Measurements from ENCODE around the gene SLC6A12. TPM values are rescaled to one million over a fixed set of nuclear protein-coding genes. Genes with fewer than 3 reads are reported as not detected.

Gene SLC6A12
- total RNA-seq, 1 experiment from 2014 or later: 2.1 TPM

DNA sequence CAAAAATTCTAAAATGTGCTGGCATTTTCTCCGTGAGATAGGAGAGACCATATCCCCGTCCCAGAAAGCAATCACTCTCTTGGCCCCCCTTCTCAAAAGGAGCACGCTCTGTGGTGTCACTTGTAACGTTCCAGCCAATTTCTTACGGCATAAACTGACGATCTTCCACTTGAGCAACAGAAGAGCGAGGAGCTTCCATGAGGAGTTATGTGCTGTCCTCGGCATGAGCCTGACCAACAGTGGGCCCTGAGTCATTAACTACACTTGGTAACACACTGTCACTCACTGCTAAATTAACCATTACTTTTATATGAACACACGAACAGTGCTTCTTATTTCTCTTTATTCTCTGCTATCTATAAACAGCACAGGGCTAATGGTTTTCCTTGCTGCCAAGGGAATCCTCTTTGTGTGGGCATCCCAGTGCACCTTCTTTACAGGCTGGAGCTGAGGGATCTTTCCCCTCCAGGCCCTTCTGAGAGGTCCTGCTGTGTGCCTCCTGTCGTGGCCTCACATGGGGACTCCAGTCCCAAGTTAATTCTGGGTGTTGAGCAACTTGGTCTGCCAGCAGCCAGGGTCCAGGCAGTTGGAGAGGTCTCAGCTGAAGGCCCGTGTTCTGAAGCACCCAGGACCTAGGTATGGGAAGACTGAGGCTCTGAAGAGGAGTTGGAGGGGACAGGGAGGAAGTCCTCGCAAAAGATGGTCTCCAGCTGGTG is 39.3 kb upstream of the SLC6A12 start:
- H3K9me3 ChIP-seq: no peaks in the 10 kb centered on the region; the same call in 1 of the 2 replicates
- Mint-ChIP-seq H3K27me3 (ENCODE audit: insufficient read depth, unreplicated experiment) (peaks cover 11% of the 10 kb centered on the region), H3K9me3 (ENCODE audit: unreplicated experiment) (peaks cover 1% of the 10 kb centered on the region), H3K27ac (ENCODE audit: unreplicated experiment) (no peak overlapping the region), H3K36me3 (ENCODE audit: insufficient read depth, unreplicated experiment) (no peaks in the 10 kb centered on the region), H3K4me3 (ENCODE audit: unreplicated experiment) (no peak overlapping the region), H3K4me1 (ENCODE audit: low read depth, unreplicated experiment) (no peaks in the 10 kb centered on the region)
- ChIA-PET CTCF (interaction anchor here (1.0 kb wide), 1 partner anchor 34 kb away, joined by 3 read pairs; no protein-coding TSS in a partner anchor), POLR2A (no interaction called here)
- H3K4me1 ChIP-seq: no peaks in the 10 kb centered on the region
- H3K27me3 ChIP-seq (replicated peaks; ENCODE audit: control insufficient read depth, insufficient read depth, low read length): no peaks in the 10 kb centered on the region
- no peaks in the 10 kb centered on the region for H3K36me3 ChIP-seq (ENCODE audit: control insufficient read depth, insufficient read depth, low read length)
- TF ChIP-seq, protein P1, sequence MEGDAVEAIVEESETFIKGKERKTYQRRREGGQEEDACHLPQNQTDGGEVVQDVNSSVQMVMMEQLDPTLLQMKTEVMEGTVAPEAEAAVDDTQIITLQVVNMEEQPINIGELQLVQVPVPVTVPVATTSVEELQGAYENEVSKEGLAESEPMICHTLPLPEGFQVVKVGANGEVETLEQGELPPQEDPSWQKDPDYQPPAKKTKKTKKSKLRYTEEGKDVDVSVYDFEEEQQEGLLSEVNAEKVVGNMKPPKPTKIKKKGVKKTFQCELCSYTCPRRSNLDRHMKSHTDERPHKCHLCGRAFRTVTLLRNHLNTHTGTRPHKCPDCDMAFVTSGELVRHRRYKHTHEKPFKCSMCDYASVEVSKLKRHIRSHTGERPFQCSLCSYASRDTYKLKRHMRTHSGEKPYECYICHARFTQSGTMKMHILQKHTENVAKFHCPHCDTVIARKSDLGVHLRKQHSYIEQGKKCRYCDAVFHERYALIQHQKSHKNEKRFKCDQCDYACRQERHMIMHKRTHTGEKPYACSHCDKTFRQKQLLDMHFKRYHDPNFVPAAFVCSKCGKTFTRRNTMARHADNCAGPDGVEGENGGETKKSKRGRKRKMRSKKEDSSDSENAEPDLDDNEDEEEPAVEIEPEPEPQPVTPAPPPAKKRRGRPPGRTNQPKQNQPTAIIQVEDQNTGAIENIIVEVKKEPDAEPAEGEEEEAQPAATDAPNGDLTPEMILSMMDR (IDR thresholded peaks at IDR 0.05; ENCODE audit: insufficient read depth in 1 of 2, low read depth in 1 of 2, low read length in 1 of 2, severe bottlenecking in 1 of 2, unreplicated experiment in 1 of 2): no peak
- H3K4me3 ChIP-seq (ENCODE audit: low read depth, low read length): no peak overlapping the region
- intact Hi-C loops (cut with micrococcal nuclease; ENCODE audit: unreplicated experiment): no loop called here
- no peak for DNase-seq
- no TSS peak for BruUV-seq (replicated peaks)

DNA sequence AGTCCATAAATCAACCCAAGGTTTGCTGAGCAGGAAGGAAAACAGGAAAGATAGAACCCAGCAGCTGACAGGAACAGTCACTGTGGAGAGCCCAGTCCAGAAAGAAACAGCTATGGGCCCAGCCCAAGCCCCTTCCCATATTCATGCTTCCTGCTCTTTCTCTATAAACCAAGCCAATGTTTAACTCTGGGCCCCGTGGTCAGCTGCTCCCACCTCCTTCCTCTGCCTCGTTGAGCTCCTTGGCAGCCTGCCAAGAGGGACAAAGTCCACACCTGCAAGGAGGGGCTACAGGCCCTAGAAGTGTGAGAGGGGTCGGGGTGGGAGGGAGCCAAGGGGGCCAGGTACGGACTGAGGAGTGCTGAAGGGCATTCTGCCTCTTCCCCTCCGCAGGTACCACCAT is 38.7 kb upstream of the SLC6A12 start:
- Mint-ChIP-seq H3K27me3 (ENCODE audit: insufficient read depth, unreplicated experiment) (peaks cover 14% of the 10 kb centered on the region), H3K4me1 (ENCODE audit: low read depth, unreplicated experiment) (no peaks in the 10 kb centered on the region), H3K4me3 (ENCODE audit: unreplicated experiment) (no peak overlapping the region), H3K27ac (ENCODE audit: unreplicated experiment) (no peak overlapping the region), H3K36me3 (ENCODE audit: insufficient read depth, unreplicated experiment) (no peaks in the 10 kb centered on the region), H3K9me3 (ENCODE audit: unreplicated experiment) (peaks cover 8% of the 10 kb centered on the region)
- H3K4me1 ChIP-seq: no peaks in the 10 kb centered on the region
- CTCF ChIA-PET: no interaction called here
- no TSS peak for BruUV-seq (replicated peaks)
- intact Hi-C loops (cut with micrococcal nuclease; ENCODE audit: unreplicated experiment): no loop called here
- POLR2A ChIA-PET: no interaction called here
- no peak for DNase-seq
- H3K36me3 ChIP-seq (ENCODE audit: control insufficient read depth, insufficient read depth, low read length): no peaks in the 10 kb centered on the region
- H3K4me3 ChIP-seq (ENCODE audit: low read depth, low read length): no peak overlapping the region
- peaks cover 3% of the 10 kb centered on the region for H3K9me3 ChIP-seq
- TF ChIP-seq, protein P1 (IDR thresholded peaks at IDR 0.05; ENCODE audit: insufficient read depth in 1 of 2, low read depth in 1 of 2, low read length in 1 of 2, severe bottlenecking in 1 of 2, unreplicated experiment in 1 of 2): no peak
- H3K27me3 ChIP-seq (replicated peaks; ENCODE audit: control insufficient read depth, insufficient read depth, low read length): no peaks in the 10 kb centered on the region

DNA sequence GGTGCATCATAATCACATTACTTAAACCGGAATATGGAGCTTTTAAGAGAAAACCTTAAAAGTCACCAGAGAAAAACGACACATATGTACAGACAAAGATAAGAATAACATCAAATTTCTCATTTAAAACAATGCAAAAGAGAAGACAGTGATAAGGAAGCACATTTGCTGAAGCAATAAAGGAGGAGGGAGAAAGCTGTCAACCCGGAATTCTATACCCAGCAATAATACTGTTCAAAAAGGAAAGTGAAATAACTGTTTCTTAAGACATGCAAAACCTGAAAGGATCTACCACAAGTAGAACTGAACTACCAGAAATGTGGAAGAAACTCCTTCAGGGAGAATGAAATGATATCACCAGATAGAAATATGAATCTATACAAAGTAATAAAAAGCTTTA is 33.3 kb upstream of the SLC6A12 start:
- no peak overlapping the region for H3K4me3 Mint-ChIP-seq (ENCODE audit: unreplicated experiment)
- no peak overlapping the region for H3K4me3 ChIP-seq (ENCODE audit: low read depth, low read length)
- CTCF ChIA-PET: interaction anchor here (0.6 kb wide), 1 partner anchor 30 kb away, joined by 4 read pairs; no protein-coding TSS in a partner anchor
- no peaks in the 10 kb centered on the region for H3K36me3 Mint-ChIP-seq (ENCODE audit: insufficient read depth, unreplicated experiment)
- intact Hi-C loops (cut with micrococcal nuclease; ENCODE audit: unreplicated experiment): no loop called here
- no peaks in the 10 kb centered on the region for H3K4me1 Mint-ChIP-seq (ENCODE audit: low read depth, unreplicated experiment)
- peaks cover 13% of the 10 kb centered on the region for H3K9me3 ChIP-seq
- POLR2A ChIA-PET: no interaction called here
- no peak for DNase-seq
- H3K4me1 ChIP-seq: no peaks in the 10 kb centered on the region
- TF ChIP-seq, protein P1 (IDR thresholded peaks at IDR 0.05; ENCODE audit: insufficient read depth in 1 of 2, low read depth in 1 of 2, low read length in 1 of 2, severe bottlenecking in 1 of 2, unreplicated experiment in 1 of 2): no peak
- H3K27me3 ChIP-seq (replicated peaks; ENCODE audit: control insufficient read depth, insufficient read depth, low read length): no peaks in the 10 kb centered on the region
- H3K36me3 ChIP-seq (ENCODE audit: control insufficient read depth, insufficient read depth, low read length): no peaks in the 10 kb centered on the region
- H3K27me3 Mint-ChIP-seq (ENCODE audit: insufficient read depth, unreplicated experiment): peaks cover 17% of the 10 kb centered on the region
- no peak overlapping the region for H3K27ac Mint-ChIP-seq (ENCODE audit: unreplicated experiment)
- no TSS peak for BruUV-seq (replicated peaks)
- peaks cover 28% of the 10 kb centered on the region for H3K9me3 Mint-ChIP-seq (ENCODE audit: unreplicated experiment)
